T follicular helper cell (primary cell): ENCODE results near the gene GPR68.

Experiments used
- DNase-seq: peaks from one replicate; pipeline ENCODE4 v3.0.0-alpha.2; 2020; ENCODE audit warnings: low read depth
- total RNA-seq, 2 experiments: gene quantifications; one replicate each; lab custom pipeline; 2026; lab: John Stamatoyannopoulos, UW

Gene GPR68
- 30.0 to 52.5 reads per million in 2 experiments for total RNA-seq

- DNase-seq = no peak
Observed at GRCh38 chr14:91244501-91244901, at the start of gene GPR68. Gene GPR68, minus strand, starts transcription at chr14:91244704. Its CDS starts 9,654 bp downstream, at chr14:91235050.

GRCh38 chr14:91294153-91294552 lies 49.6 kb upstream of the GPR68 start:
- no peak for DNase-seq

GRCh38 chr14:91293281-91293680 lies 48.8 kb upstream of the GPR68 start:
- DNase-seq = no peak

- DNase-seq = no peak
Observed at GRCh38 chr14:91292491-91292890, 48.0 kb upstream of the GPR68 start.

- DNase-seq = no peak
Observed at GRCh38 chr14:91291786-91292405, 47.4 kb upstream of the GPR68 start.

GRCh38 chr14:91290986-91291385 lies 46.5 kb upstream of the GPR68 start:
- DNase-seq = no peak

GRCh38 chr14:91289464-91289863 lies 45.0 kb upstream of the GPR68 start:
- DNase-seq = no peak

- no peak for DNase-seq
Observed at GRCh38 chr14:91288876-91289275, 44.4 kb upstream of the GPR68 start.

- DNase-seq = peak; percentile 70
Observed at GRCh38 chr14:91286530-91286937, 42.0 kb upstream of the GPR68 start.

- no peak for DNase-seq
Observed at GRCh38 chr14:91284791-91285548, 40.5 kb upstream of the GPR68 start.

- no peak for DNase-seq
Observed at GRCh38 chr14:91284146-91284790, 39.8 kb upstream of the GPR68 start.

- no peak for DNase-seq
Observed at GRCh38 chr14:91283666-91284065, 39.2 kb upstream of the GPR68 start.

- no peak for DNase-seq
Observed at GRCh38 chr14:91282954-91283645, 38.6 kb upstream of the GPR68 start.

GRCh38 chr14:91281346-91281745 lies 36.8 kb upstream of the GPR68 start:
- no peak for DNase-seq

- DNase-seq = no peak
Observed at GRCh38 chr14:91280129-91280528, 35.6 kb upstream of the GPR68 start.

GRCh38 chr14:91279354-91279753 lies 34.9 kb upstream of the GPR68 start:
- DNase-seq = no peak

- DNase-seq = no peak
Observed at GRCh38 chr14:91278383-91278715, 33.8 kb upstream of the GPR68 start.

GRCh38 chr14:91277546-91278382 lies 33.3 kb upstream of the GPR68 start:
- no peak for DNase-seq

GRCh38 chr14:91274796-91275195 lies 30.3 kb upstream of the GPR68 start:
- DNase-seq = no peak

- no peak for DNase-seq
Observed at GRCh38 chr14:91273885-91274273, 29.4 kb upstream of the GPR68 start.

- DNase-seq = no peak
Observed at GRCh38 chr14:91273273-91273884, 28.9 kb upstream of the GPR68 start.
